ENCODE measurements around the gene WWC2.

- TF ChIP-seq, protein P1, sequence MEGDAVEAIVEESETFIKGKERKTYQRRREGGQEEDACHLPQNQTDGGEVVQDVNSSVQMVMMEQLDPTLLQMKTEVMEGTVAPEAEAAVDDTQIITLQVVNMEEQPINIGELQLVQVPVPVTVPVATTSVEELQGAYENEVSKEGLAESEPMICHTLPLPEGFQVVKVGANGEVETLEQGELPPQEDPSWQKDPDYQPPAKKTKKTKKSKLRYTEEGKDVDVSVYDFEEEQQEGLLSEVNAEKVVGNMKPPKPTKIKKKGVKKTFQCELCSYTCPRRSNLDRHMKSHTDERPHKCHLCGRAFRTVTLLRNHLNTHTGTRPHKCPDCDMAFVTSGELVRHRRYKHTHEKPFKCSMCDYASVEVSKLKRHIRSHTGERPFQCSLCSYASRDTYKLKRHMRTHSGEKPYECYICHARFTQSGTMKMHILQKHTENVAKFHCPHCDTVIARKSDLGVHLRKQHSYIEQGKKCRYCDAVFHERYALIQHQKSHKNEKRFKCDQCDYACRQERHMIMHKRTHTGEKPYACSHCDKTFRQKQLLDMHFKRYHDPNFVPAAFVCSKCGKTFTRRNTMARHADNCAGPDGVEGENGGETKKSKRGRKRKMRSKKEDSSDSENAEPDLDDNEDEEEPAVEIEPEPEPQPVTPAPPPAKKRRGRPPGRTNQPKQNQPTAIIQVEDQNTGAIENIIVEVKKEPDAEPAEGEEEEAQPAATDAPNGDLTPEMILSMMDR (IDR thresholded peaks at IDR 0.05 in 4 of 5, conservative IDR thresholded peaks at IDR 0.05 in 1 of 5) = no peak
- TF ChIP-seq POLR2A (IDR thresholded peaks at IDR 0.05) = no peak
Observed at GRCh38 chr4:183312841-183313240, 213.8 kb downstream of the WWC2 start.

Measured in gastrocnemius medialis (tissue), 4 donors.